Fibroblast of the aortic adventitia (primary cell): ENCODE data around the gene NUPR1. TPM values are rescaled to one million over a fixed set of nuclear protein-coding genes. Genes with fewer than 3 reads are reported as not detected.
A peak's percentile ranks its signal among the peaks of the same experiment; 100 is the strongest.
"Not testable (repeated sequence)": the region's sequence is repeated elsewhere in the genome, so short reads cannot be mapped to it uniquely, and the experiment has no call there.

ENCODE experiments used
- DNase-seq: peaks from one replicate; pipeline ENCODE4 v3.0.0-alpha.2; 2010; ENCODE audit warnings: low read depth
- H3K4me3 ChIP-seq: 2 replicates; pipeline ENCODE4 v1.5.1; 2011; ENCODE audit warnings: low read depth, mild to moderate bottlenecking, control low read depth, low read length, moderate library complexity
- CTCF ChIP-seq: IDR thresholded peaks from 2 replicates; pipeline ENCODE4 v1.5.1; 2011; ENCODE audit warnings: mild to moderate bottlenecking, low read length, control low read depth, inconsistent platforms; ENCODE audit not compliant: insufficient read depth
- total RNA-seq: library from RNA; depleted of rRNA; stranded (reverse); fragments of >200 nt; gene quantifications from 2 replicates; pipeline ENCODE4 v1.2.3, GENCODE V29; 2012; ENCODE audit warnings: low replicate concordance

NUPR1 gene
- total RNA-seq, 1 donor, result 28.8 TPM

GRCh38 chr16:28492511-28492910, 46.3 kb downstream of the NUPR1 start:
- peak overlapping the region; percentile 22 for H3K4me3 ChIP-seq
- no peak for TF ChIP-seq CTCF
- DNase-seq, result no peak

GRCh38 chr16:28491970-28492474, 46.8 kb downstream of the NUPR1 start, which contains the start of gene CLN3:
TSS of gene CLN3 (minus strand) at chr16:28492074. CDS start at chr16:28491759, 315 bp downstream.
- H3K4me3 ChIP-seq, result peak within 1 kb of the TSS; percentile 100
- no peak for TF ChIP-seq CTCF
- DNase-seq, result peak; percentile 97

- H3K4me3 ChIP-seq, result peak overlapping the region; percentile 100
- peak; percentile 52 for TF ChIP-seq CTCF
- peak; percentile 24 for DNase-seq
Measured at GRCh38 chr16:28491230-28491969, 47.4 kb downstream of the NUPR1 start.

- no peak overlapping the region for H3K4me3 ChIP-seq
- TF ChIP-seq CTCF, result no peak
- DNase-seq, result no peak
Measured at GRCh38 chr16:28486266-28486665, 52.5 kb downstream of the NUPR1 start.

- H3K4me3 ChIP-seq, result not testable (repeated sequence)
Measured at GRCh38 chr16:28483361-28483760, 55.4 kb downstream of the NUPR1 start.

More at GRCh38 chr16:28483361-28483760, 55.4 kb downstream of the NUPR1 start:
- DNase-seq, result not testable (repeated sequence)

Other genes starting within 250 kb of the NUPR1 start
- gene SBK1, start 246.4 kb downstream of the NUPR1 start, total RNA-seq, result under 0.01 TPM in 1 of 2 replicates, not detected in the other
- 26.7 TPM in 1 of 2 replicates, not detected in the other for gene NPIPB6, start 175.5 kb downstream of the NUPR1 start, total RNA-seq
- gene EIF3CL, start 135.1 kb downstream of the NUPR1 start, total RNA-seq, result 85.4 and 86.9 TPM in 2 replicates
- not detected in 2 replicates for gene NPIPB7, start 66.6 kb downstream of the NUPR1 start, total RNA-seq
- gene CLN3, start 46.9 kb downstream of the NUPR1 start, total RNA-seq, result 13.6 and 18.4 TPM in 2 replicates
- not detected in 2 replicates for gene APOBR, start 44.3 kb downstream of the NUPR1 start, total RNA-seq
- gene IL27, start 32.1 kb downstream of the NUPR1 start, total RNA-seq, result not detected in 2 replicates
- gene SGF29, start 14.9 kb upstream of the NUPR1 start, total RNA-seq, result 11.9 and 14.6 TPM in 2 replicates
- 3.3 TPM in 1 of 2 replicates, not detected in the other for gene SULT1A2, start 58.1 kb upstream of the NUPR1 start, total RNA-seq
- gene SULT1A1, start 71.1 kb upstream of the NUPR1 start, total RNA-seq, result 0.27 and 24.9 TPM in 2 replicates
- 0.09 and 1.3 TPM in 2 replicates for gene NPIPB8, start 99.1 kb upstream of the NUPR1 start, total RNA-seq
- gene EIF3C, start 172.5 kb upstream of the NUPR1 start, total RNA-seq, result 93.4 and 1,370 TPM in 2 replicates
- gene NPIPB9, start 212.8 kb upstream of the NUPR1 start, total RNA-seq, result 5.0 TPM in 1 of 2 replicates, not detected in the other